WTC11 (cell line): ENCODE measurements around the gene ALDH16A1. TPM values are rescaled to one million over a fixed set of nuclear protein-coding genes. Genes with fewer than 3 reads are reported as not detected.

Experiments used
- CTCF ChIP-seq: fragments of 200-600 bp; IDR thresholded peaks from 2 replicates; pipeline ENCODE4 v1.8.0; 2022; ENCODE audit warnings: antibody characterized with exemption
- FOXK1 ChIP-seq: sonication (generic); formaldehyde crosslinking; IDR thresholded peaks from 2 replicates; pipeline ENCODE4 v1.8.0; 2022; ENCODE audit warnings: mild to moderate bottlenecking, moderate library complexity, missing genetic modification reagents
- GTF2I ChIP-seq: fragments of 250-450 bp; sonication (Bioruptor Pico); conservative IDR thresholded peaks from 2 replicates; pipeline ENCODE4 v1.4.0; 2021; ENCODE audit warnings: mild to moderate bottlenecking
- SP1 ChIP-seq: sonication (generic); formaldehyde crosslinking; conservative IDR thresholded peaks from 2 replicates; pipeline ENCODE4 v1.8.1; 2022; ENCODE audit warnings: missing genetic modification reagents
- USF2 ChIP-seq: sonication (generic); formaldehyde crosslinking; IDR thresholded peaks from 2 replicates; pipeline ENCODE4 v1.8.1; 2023; ENCODE audit warnings: mild to moderate bottlenecking, missing genetic modification reagents, moderate library complexity
- ZNF121 ChIP-seq: sonication (generic); formaldehyde crosslinking; IDR thresholded peaks from 2 replicates; pipeline ENCODE4 v1.8.0; 2023; ENCODE audit warnings: missing genetic modification reagents
- ZNF232 ChIP-seq: sonication (generic); formaldehyde crosslinking; IDR thresholded peaks from 2 replicates; pipeline ENCODE4 v1.8.0; 2022; ENCODE audit warnings: mild to moderate bottlenecking, missing genetic modification reagents
- ZNF532 ChIP-seq: fragments of 250-450 bp; sonication (Bioruptor Pico); IDR thresholded peaks from 2 replicates; pipeline ENCODE4 v1.9.0; 2021; ENCODE audit warnings: mild to moderate bottlenecking, borderline replicate concordance
- total RNA-seq: library from RNA; stranded (reverse); gene quantifications from 3 replicates; pipeline ENCODE4 v1.2.3, GENCODE V29; 2021
- TF ChIP-seq, protein P1 (sequence below): sonication (generic); formaldehyde crosslinking; IDR thresholded peaks from 2 replicates; pipeline ENCODE4 v1.8.0; 2022; ENCODE audit warnings: mild to moderate bottlenecking, missing genetic modification reagents
- TF ChIP-seq, protein P2 (sequence below): sonication (generic); formaldehyde crosslinking; IDR thresholded peaks from 2 replicates; pipeline ENCODE4 v1.8.0; 2023; ENCODE audit warnings: mild to moderate bottlenecking, missing genetic modification reagents
- TF ChIP-seq, protein P3 (sequence below): fragments of 250-450 bp; sonication (Bioruptor Pico); IDR thresholded peaks from 2 replicates; pipeline ENCODE4 v1.9.0; 2021; ENCODE audit warnings: mild to moderate bottlenecking

ALDH16A1 gene
- total RNA-seq, 1 experiment from 2014 or later = 44.3 TPM

GRCh38 chr19:49487277-49488045, 34.4 kb downstream of the ALDH16A1 start, which contains the start of gene RPL13A (continued):
- TF ChIP-seq ZNF532 (CRISPR knock-in tag) (peak; percentile 65; the same call in 1 of the 2 replicates), ZNF232 (CRISPR knock-in tag) (peak; percentile 60; the same call in 1 of the 2 replicates), USF2 (CRISPR knock-in tag) (peak; percentile 99), GTF2I (CRISPR knock-in tag) (no peak), ZNF121 (CRISPR knock-in tag) (no peak), CTCF (no peak), FOXK1 (CRISPR knock-in tag) (peak; percentile 90), SP1 (CRISPR knock-in tag) (peak; percentile 84)
- TF ChIP-seq, protein P1, sequence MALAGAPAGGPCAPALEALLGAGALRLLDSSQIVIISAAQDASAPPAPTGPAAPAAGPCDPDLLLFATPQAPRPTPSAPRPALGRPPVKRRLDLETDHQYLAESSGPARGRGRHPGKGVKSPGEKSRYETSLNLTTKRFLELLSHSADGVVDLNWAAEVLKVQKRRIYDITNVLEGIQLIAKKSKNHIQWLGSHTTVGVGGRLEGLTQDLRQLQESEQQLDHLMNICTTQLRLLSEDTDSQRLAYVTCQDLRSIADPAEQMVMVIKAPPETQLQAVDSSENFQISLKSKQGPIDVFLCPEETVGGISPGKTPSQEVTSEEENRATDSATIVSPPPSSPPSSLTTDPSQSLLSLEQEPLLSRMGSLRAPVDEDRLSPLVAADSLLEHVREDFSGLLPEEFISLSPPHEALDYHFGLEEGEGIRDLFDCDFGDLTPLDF (CRISPR knock-in tag) = peak; percentile 81; the same call in 1 of the 2 replicates
- TF ChIP-seq, protein P2, sequence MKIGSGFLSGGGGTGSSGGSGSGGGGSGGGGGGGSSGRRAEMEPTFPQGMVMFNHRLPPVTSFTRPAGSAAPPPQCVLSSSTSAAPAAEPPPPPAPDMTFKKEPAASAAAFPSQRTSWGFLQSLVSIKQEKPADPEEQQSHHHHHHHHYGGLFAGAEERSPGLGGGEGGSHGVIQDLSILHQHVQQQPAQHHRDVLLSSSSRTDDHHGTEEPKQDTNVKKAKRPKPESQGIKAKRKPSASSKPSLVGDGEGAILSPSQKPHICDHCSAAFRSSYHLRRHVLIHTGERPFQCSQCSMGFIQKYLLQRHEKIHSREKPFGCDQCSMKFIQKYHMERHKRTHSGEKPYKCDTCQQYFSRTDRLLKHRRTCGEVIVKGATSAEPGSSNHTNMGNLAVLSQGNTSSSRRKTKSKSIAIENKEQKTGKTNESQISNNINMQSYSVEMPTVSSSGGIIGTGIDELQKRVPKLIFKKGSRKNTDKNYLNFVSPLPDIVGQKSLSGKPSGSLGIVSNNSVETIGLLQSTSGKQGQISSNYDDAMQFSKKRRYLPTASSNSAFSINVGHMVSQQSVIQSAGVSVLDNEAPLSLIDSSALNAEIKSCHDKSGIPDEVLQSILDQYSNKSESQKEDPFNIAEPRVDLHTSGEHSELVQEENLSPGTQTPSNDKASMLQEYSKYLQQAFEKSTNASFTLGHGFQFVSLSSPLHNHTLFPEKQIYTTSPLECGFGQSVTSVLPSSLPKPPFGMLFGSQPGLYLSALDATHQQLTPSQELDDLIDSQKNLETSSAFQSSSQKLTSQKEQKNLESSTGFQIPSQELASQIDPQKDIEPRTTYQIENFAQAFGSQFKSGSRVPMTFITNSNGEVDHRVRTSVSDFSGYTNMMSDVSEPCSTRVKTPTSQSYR (CRISPR knock-in tag) = 0 out of 2 replicates have a peak, but pooled peaks have one; percentile 60
- TF ChIP-seq, protein P3, sequence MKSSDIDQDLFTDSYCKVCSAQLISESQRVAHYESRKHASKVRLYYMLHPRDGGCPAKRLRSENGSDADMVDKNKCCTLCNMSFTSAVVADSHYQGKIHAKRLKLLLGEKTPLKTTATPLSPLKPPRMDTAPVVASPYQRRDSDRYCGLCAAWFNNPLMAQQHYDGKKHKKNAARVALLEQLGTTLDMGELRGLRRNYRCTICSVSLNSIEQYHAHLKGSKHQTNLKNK (CRISPR knock-in tag) = no peak
